Cardiac muscle cell (in vitro differentiated cells and primary cell): Measurements from ENCODE around the gene NUDCD3. TPM values are rescaled to one million over a fixed set of nuclear protein-coding genes. Genes with fewer than 3 reads are reported as not detected.

Source experiments
- DNase-seq, 2 donors: peaks; one replicate each; pipeline versions ENCODE4 v3.0.0 to v3.0.0-alpha.2; 2010 to 2017; ENCODE audit warnings: low read depth in 1 of 2, low spot score in 1 of 2
- H3K27ac ChIP-seq: fragments of 200-600 bp; sonication (generic); 2 replicates; pipeline ENCODE4 v1.5.1; 2016
- H3K27me3 ChIP-seq: fragments of 200-600 bp; sonication (generic); 2 replicates; pipeline ENCODE4 v1.6.0; 2016; ENCODE audit warnings: control low read depth
- H3K36me3 ChIP-seq: fragments of 200-600 bp; sonication (generic); 2 replicates; pipeline ENCODE4 v1.5.1; 2016; ENCODE audit warnings: control low read depth
- H3K4me1 ChIP-seq: fragments of 200-600 bp; sonication (generic); 2 replicates; pipeline ENCODE4 v1.8.1; 2017; ENCODE audit warnings: low read depth, mild to moderate bottlenecking, mixed run types
- H3K4me3 ChIP-seq: fragments of 200-600 bp; sonication (generic); 2 replicates; pipeline ENCODE4 v1.5.1; 2016; ENCODE audit warnings: mild to moderate bottlenecking
- H3K9me3 ChIP-seq: fragments of 200-600 bp; sonication (generic); 2 replicates; pipeline ENCODE4 v1.5.1; 2017; ENCODE audit warnings: low read depth, mild to moderate bottlenecking, control low read depth
- polyA plus RNA-seq: library from polyadenylated mRNA; unstranded; fragments of >200 nt; fragmentation: Nextera tagmentation; extraction: Ambion mirVana; gene quantifications from 2 replicates; pipeline ENCODE4 v1.2.1, GENCODE V29; 2016
- total RNA-seq: library from RNA; depleted of rRNA; stranded (reverse); fragments of >200 nt; gene quantifications from 2 replicates; pipeline ENCODE4 v1.2.3, GENCODE V29; 2016
- TF ChIP-seq, protein P1 (sequence below): IDR thresholded peaks from 2 replicates; pipeline ENCODE4 v1.5.1; 2012; ENCODE audit warnings: low read depth, mild to moderate bottlenecking, low read length

The NUDCD3 gene
- total and polyA plus RNA-seq, 2 experiments from 2014 or later, result 44.8 to 98.7 TPM

DNA sequence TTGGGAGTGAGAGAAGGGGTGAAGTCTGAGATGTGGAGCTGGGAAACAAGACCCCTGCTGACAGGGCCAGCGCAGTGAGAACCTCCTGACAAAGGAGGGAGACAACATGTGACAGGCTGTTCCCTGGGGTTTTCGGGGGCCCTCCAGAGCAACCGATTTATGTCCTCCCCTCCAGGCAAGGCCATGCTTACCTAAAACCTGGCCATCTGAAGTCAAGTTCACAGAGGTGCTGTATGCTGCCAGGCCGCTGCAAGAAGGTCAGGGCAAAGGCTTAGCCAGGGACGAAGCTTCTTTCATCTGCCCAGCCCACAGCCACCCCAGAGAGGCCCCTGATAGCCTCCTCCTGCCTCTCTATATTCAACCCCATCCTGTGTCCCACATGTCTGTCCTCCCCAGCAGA is 30.1 kb upstream of the NUDCD3 start:
- H3K27ac ChIP-seq, result no peak overlapping the region
- TF ChIP-seq, protein P1, sequence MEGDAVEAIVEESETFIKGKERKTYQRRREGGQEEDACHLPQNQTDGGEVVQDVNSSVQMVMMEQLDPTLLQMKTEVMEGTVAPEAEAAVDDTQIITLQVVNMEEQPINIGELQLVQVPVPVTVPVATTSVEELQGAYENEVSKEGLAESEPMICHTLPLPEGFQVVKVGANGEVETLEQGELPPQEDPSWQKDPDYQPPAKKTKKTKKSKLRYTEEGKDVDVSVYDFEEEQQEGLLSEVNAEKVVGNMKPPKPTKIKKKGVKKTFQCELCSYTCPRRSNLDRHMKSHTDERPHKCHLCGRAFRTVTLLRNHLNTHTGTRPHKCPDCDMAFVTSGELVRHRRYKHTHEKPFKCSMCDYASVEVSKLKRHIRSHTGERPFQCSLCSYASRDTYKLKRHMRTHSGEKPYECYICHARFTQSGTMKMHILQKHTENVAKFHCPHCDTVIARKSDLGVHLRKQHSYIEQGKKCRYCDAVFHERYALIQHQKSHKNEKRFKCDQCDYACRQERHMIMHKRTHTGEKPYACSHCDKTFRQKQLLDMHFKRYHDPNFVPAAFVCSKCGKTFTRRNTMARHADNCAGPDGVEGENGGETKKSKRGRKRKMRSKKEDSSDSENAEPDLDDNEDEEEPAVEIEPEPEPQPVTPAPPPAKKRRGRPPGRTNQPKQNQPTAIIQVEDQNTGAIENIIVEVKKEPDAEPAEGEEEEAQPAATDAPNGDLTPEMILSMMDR, result no peak
- no peaks in the 10 kb centered on the region for H3K4me1 ChIP-seq
- no peaks in the 10 kb centered on the region for H3K36me3 ChIP-seq
- H3K9me3 ChIP-seq, result no peaks in the 10 kb centered on the region
- H3K4me3 ChIP-seq, result no peak overlapping the region
- no peak for DNase-seq
- no peaks in the 10 kb centered on the region for H3K27me3 ChIP-seq

DNA sequence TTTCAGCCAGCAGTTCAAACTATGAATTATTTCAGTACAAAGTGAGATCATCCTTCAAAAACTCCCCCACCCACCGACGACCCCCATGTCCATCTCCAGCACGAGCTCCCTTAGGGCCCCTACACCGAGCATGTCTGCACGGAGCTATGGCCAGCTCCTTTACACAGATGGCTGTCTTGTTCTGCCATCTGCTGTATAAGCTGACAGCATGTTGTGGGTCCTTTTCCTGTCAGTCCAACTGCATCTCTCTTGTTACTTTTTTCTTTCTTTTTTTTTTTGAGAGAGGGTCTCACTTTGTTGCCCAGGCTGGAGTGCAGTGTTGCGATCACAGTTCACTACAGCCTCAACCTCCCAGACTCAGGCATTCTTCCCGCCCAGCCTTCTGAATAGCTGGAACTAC is 29.1 kb upstream of the NUDCD3 start:
- no peaks in the 10 kb centered on the region for H3K36me3 ChIP-seq
- H3K9me3 ChIP-seq, result no peaks in the 10 kb centered on the region
- H3K4me1 ChIP-seq, result no peaks in the 10 kb centered on the region
- DNase-seq, result no peak
- no peak overlapping the region for H3K4me3 ChIP-seq
- no peaks in the 10 kb centered on the region for H3K27me3 ChIP-seq
- no peak overlapping the region for H3K27ac ChIP-seq
- TF ChIP-seq, protein P1, result no peak

DNA sequence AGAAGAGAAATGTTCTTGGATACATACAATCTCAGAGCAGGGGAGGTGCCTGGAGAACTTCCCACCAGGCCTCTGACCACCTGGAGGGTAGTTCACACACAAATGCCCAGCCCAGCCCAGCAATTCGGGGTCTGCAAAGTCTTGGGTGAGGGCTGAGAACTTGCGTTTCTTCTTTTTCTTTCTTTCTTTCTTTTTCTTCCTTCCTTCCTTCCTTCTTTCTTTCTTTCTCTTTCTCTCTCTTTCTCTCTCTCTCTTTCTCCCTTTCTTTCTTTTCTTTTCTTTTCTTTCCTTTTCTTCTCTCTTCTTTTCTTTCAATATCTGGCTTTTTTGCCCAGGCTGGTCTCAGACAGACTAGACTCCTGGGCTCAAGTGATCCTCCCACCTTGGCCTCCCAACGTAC is 28.3 kb upstream of the NUDCD3 start:
- TF ChIP-seq, protein P1, result no peak
- Histone ChIP-seq H3K4me1 (no peaks in the 10 kb centered on the region), H3K36me3 (no peaks in the 10 kb centered on the region), H3K4me3 (no peak overlapping the region), H3K9me3 (no peaks in the 10 kb centered on the region), H3K27ac (no peak overlapping the region), H3K27me3 (no peaks in the 10 kb centered on the region)
- no peak for DNase-seq

DNA sequence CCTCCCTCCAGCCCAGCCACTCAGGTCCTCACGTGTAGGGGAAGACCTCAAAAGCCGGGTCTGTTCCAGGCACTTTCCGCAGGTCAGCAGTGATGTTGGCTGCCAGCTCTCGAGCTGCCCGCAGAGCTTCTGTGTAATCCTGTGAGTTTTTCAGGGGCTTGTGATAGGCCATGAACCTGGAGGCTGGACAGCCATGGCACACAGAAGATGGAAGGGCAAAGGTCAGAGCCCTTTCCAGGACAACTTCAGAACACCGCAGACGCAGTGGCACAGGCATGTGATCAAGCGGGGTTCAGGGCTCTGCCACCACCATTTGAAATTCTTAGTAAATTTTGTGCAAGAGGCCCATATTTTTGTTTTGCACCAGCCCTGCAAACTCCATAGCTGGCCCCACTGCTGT is 26.7 kb upstream of the NUDCD3 start:
- Histone ChIP-seq H3K9me3 (no peaks in the 10 kb centered on the region), H3K36me3 (no peaks in the 10 kb centered on the region), H3K27ac (no peak overlapping the region), H3K27me3 (no peaks in the 10 kb centered on the region), H3K4me3 (no peak overlapping the region), H3K4me1 (no peaks in the 10 kb centered on the region)
- DNase-seq, result no peak
- TF ChIP-seq, protein P1, result no peak

DNA sequence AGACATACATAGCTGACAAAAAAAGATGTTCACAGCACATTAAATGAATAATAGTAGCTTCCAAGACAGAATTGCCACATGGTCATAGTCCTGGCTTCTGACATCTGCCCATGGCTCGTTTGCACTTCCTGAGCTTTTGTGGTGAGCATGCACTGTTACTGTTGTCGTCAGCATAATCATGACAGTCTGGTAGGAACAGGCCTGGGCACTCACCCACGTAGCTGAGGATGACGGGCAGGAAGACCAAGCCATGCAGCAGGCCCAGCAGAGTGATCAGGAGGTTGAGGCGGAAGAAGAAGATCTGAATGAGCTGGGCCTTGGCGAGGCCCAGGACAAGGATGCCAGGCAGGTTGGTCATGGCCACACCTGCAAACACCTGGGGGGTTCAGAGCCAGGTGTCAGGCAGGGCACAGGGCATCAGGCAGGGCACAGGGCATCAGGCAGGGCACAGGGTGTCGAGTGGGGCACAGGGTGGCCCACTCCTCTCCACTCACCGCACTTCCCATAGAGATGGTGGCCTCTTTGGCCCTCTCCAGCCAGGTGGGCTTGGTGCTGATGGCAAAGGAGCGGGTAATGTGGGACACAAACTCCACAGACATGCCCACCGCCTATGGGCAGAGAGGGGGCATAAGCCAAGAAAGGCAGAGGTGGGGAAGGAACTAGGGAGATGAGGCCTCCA is 25.3 kb upstream of the NUDCD3 start:
- DNase-seq, result no peak
- Histone ChIP-seq H3K27ac (no peak overlapping the region), H3K4me1 (no peaks in the 10 kb centered on the region), H3K4me3 (no peak overlapping the region), H3K27me3 (no peaks in the 10 kb centered on the region), H3K36me3 (no peaks in the 10 kb centered on the region), H3K9me3 (no peaks in the 10 kb centered on the region)
- TF ChIP-seq, protein P1, result no peak
